MM.1S (cell line): ENCODE data around the gene MAPK4.
"Not testable (repeated sequence)": the region's sequence is repeated elsewhere in the genome, so short reads cannot be mapped to it uniquely, and the experiment has no call there.

Experiments
- DNase-seq: peaks from one replicate; pipeline ENCODE4 v3.0.0-alpha.2; 2015
- H2AFZ ChIP-seq: fragments of 300-600 bp; sonication (generic); 2 replicates; pipeline ENCODE4 v1.6.0; 2016; ENCODE audit warnings: antibody characterized with exemption, low read length
- H3F3A ChIP-seq: fragments of 300-600 bp; sonication (generic); 2 replicates; pipeline ENCODE4 v1.6.1; 2016; ENCODE audit warnings: mild to moderate bottlenecking, antibody characterized with exemption, low read length, moderate library complexity, mixed read lengths; ENCODE audit not compliant: insufficient read depth
- H3K27ac ChIP-seq: fragments of 300-600 bp; sonication (generic); 2 replicates; pipeline ENCODE4 v1.5.1; 2016; ENCODE audit warnings: mild to moderate bottlenecking, low read length
- H3K27me3 ChIP-seq: fragments of 300-600 bp; sonication (generic); replicated peaks from 2 replicates; pipeline ENCODE4 v1.6.0; 2016; ENCODE audit warnings: low read length; ENCODE audit not compliant: insufficient read depth
- H3K36me3 ChIP-seq: fragments of 300-600 bp; sonication (generic); replicated peaks from 2 replicates; pipeline ENCODE4 v1.6.1; 2016; ENCODE audit warnings: mild to moderate bottlenecking, low read length, mixed read lengths; ENCODE audit not compliant: insufficient read depth
- H3K4me1 ChIP-seq: fragments of 300-600 bp; sonication (generic); 2 replicates; pipeline ENCODE4 v1.6.1; 2016; ENCODE audit warnings: low read length, mixed read lengths
- H3K4me2 ChIP-seq: fragments of 300-600 bp; sonication (generic); 2 replicates; pipeline ENCODE4 v1.6.0; 2016; ENCODE audit warnings: low read depth, low read length
- H3K4me3 ChIP-seq: fragments of 300-600 bp; sonication (generic); 2 replicates; pipeline ENCODE4 v1.5.1; 2016; ENCODE audit warnings: low read length, mixed read lengths
- H3K79me2 ChIP-seq: fragments of 300-600 bp; sonication (generic); 2 replicates; pipeline ENCODE4 v1.6.1; 2016; ENCODE audit warnings: mixed run types, low read length, mixed read lengths
- H3K9ac ChIP-seq: fragments of 300-600 bp; sonication (generic); 2 replicates; pipeline ENCODE4 v1.6.1; 2016; ENCODE audit warnings: low read length, mixed read lengths
- H3K9me2 ChIP-seq: fragments of 300-600 bp; sonication (generic); replicated peaks from 2 replicates; pipeline ENCODE4 v1.6.1; 2016; ENCODE audit warnings: mild to moderate bottlenecking, low read length, mixed read lengths; ENCODE audit not compliant: insufficient read depth
- H3K9me3 ChIP-seq: fragments of 300-600 bp; sonication (generic); replicated peaks from 2 replicates; pipeline ENCODE4 v1.6.1; 2016; ENCODE audit warnings: mild to moderate bottlenecking, low read length, mixed read lengths; ENCODE audit not compliant: insufficient read depth
- H4K20me1 ChIP-seq: fragments of 300-600 bp; sonication (generic); 2 replicates; pipeline ENCODE4 v1.6.1; 2016; ENCODE audit warnings: mild to moderate bottlenecking, low read length, moderate library complexity, mixed read lengths; ENCODE audit not compliant: insufficient read depth
- CTCF ChIP-seq: fragments of 300-600 bp; sonication (generic); IDR thresholded peaks from 2 replicates; pipeline ENCODE4 v1.5.1; 2016; ENCODE audit warnings: antibody characterized with exemption, low read length, mixed read lengths
- EZH2 ChIP-seq: fragments of 300-600 bp; sonication (generic); optimal IDR thresholded peaks from 2 replicates; pipeline ENCODE3; 2017; ENCODE audit warnings: low read depth, mild to moderate bottlenecking, antibody characterized with exemption, low read length, mixed read lengths
- EZH2phosphoT487 ChIP-seq: fragments of 300-600 bp; sonication (generic); IDR thresholded peaks from 2 replicates; pipeline ENCODE4 v1.6.1; 2018; ENCODE audit warnings: antibody characterized with exemption, low read length

The MAPK4 gene

GRCh38 chr18:50776383-50776782 lies 216.5 kb downstream of the MAPK4 start:
- Histone ChIP-seq H3F3A (no peaks in the 10 kb centered on the region), H3K9me2 (no peaks in the 10 kb centered on the region), H3K4me2 (no peak overlapping the region), H4K20me1 (no peaks in the 10 kb centered on the region), H3K4me3 (no peak overlapping the region), H2AFZ (no peak overlapping the region), H3K4me1 (no peaks in the 10 kb centered on the region), H3K9me3 (no peaks in the 10 kb centered on the region), H3K27ac (no peak overlapping the region), H3K36me3 (no peaks in the 10 kb centered on the region), H3K9ac (no peak overlapping the region), H3K27me3 (no peaks in the 10 kb centered on the region), H3K79me2 (no peaks in the 10 kb centered on the region)
- TF ChIP-seq EZH2phosphoT487 (no peak), CTCF (no peak), EZH2 (no peak)
- no peak for DNase-seq

GRCh38 chr18:50779021-50779420 lies 219.1 kb downstream of the MAPK4 start:
- H3K4me1 ChIP-seq, H3K36me3 ChIP-seq, H3K4me3 ChIP-seq, H3F3A ChIP-seq, H3K27ac ChIP-seq, H2AFZ ChIP-seq, H3K27me3 ChIP-seq, H3K9me3 ChIP-seq, H3K9me2 ChIP-seq, H3K4me2 ChIP-seq, DNase-seq, H3K9ac ChIP-seq, H3K79me2 ChIP-seq, H4K20me1 ChIP-seq: not testable (repeated sequence)
